Daoy (cell line): ENCODE measurements around the gene ANKRD65. TPM values are rescaled to one million over a fixed set of nuclear protein-coding genes. Genes with fewer than 3 reads are reported as not detected.
A peak's percentile ranks its signal among the peaks of the same experiment; 100 is the strongest.
"Not testable (repeated sequence)": the region's sequence is repeated elsewhere in the genome, so short reads cannot be mapped to it uniquely, and the experiment has no call there.

Source experiments
- DNase-seq: peaks from one replicate; pipeline ENCODE4 v3.0.0-alpha.2; 2015; ENCODE audit warnings: low read depth
- total RNA-seq: library from RNA; depleted of rRNA; stranded (reverse); fragments of >200 nt; shearing (Covaris generic); gene quantifications from 2 replicates; pipeline ENCODE4 v1.2.3, GENCODE V29; 2014

ANKRD65 gene
- total RNA-seq, 1 experiment from 2014 or later, result not detected

- DNase-seq, result no peak
Measured at GRCh38 chr1:1430992-1431844, 10.1 kb upstream of the ANKRD65 start.

DNA sequence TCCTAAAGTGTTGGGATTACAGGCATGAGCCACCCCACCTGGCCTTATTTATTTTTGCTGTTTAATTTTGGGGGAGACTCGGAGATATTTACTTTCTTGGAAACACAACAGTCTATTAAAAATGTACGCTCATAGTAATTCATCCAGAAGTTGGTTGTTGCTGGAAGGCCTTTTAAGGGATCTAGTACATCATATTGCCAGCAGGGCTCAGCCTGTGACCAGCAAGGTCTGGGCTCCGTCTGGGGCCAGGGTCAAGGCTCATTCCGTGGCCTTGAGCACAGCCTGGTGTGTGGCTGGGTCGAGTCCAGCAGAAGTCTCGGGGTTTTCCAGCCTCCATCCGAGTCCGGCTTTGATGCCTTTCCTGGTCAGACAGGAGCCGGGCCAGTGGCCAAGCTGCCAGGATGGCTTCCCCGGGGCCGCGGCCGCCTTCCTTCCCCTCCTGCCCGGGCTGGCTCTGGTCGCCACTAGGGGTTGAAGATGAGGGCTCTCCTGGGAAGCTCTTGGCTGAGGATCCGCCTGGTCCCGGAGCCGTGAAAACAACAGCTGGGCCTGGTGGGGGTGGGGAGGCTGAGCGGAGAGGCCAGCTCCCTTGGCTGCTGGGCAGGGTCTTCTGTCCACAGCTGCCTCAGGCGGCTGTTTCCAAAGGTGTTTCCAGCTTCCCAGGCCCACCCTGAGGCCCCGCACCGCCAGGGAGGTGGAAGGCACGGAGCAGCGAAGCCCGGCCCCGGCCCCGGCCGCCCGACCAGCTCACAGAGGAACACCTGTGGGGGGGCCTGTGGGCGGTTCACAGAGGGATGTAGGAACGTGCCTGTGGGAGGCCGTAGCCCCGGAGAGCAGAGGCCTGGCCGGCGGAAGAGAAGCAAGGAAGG, 9.3 kb upstream of the ANKRD65 start:
- no peak for DNase-seq

GRCh38 chr1:1429671-1430073, 8.6 kb upstream of the ANKRD65 start:
- no peak for DNase-seq

GRCh38 chr1:1428967-1429366, 7.9 kb upstream of the ANKRD65 start:
- not testable (repeated sequence) for DNase-seq

DNA sequence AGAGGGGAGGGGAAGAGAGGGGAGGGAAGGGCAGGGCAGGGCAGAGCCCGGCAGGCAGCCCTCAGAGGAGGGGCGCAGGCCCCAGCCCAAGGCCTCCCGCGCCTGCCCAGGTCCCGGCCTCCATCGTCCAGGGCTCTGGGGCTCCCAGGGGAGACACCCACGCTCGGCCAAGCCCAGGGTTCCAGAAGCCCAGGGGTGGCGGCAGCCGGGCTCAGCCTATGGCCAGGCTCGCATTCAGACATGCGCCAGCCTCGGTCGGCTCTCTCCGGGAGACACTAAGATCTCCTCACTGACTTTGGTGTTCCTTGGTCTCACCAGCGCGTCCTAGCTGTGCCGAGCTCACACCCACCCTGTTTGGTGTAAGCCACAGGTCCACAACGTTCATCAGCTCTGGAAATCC, 7.1 kb upstream of the ANKRD65 start:
- DNase-seq, result no peak

DNA sequence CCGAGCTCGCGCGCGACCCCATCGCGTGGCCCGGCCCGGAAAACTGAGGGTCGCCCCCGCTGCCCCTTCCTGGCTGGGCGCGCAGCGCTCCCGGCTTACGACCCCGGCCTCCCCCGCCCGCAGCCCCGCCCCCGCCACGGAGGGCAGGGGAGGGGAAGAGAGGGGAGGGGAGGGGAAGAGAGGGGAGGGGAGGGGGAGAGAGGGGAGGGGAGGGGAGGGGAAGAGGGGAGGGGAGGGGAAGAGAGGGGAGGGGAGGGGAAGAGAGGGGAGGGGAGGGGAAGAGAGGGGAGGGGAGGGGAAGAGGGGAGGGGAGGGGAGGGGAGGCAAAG, 6.7 kb upstream of the ANKRD65 start:
- DNase-seq, result no peak

- no peak for DNase-seq
Measured at GRCh38 chr1:1427106-1427819, 6.2 kb upstream of the ANKRD65 start.

GRCh38 chr1:1426496-1427105, 5.5 kb upstream of the ANKRD65 start:
- DNase-seq, result no peak

GRCh38 chr1:1425753-1426495, 4.8 kb upstream of the ANKRD65 start:
- DNase-seq, result no peak

DNA sequence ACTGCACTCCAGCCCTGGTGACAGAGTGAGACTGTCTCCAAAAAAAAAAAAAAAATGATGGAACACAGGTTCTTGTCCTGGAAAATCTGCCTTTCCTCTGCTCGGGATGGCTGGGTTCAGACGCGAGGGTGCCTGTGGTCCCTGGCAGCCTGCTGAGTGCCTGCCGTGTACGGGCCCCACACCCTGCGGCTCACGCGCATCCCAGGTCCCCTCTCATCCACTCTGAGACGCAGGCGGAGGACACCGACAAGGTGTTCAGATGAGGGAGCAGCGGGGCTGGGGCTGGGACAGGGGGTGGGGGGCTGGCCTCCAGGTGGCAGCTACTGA, 4.3 kb upstream of the ANKRD65 start:
- no peak for DNase-seq

GRCh38 chr1:1424707-1425106, 3.6 kb upstream of the ANKRD65 start:
- no peak for DNase-seq

DNA sequence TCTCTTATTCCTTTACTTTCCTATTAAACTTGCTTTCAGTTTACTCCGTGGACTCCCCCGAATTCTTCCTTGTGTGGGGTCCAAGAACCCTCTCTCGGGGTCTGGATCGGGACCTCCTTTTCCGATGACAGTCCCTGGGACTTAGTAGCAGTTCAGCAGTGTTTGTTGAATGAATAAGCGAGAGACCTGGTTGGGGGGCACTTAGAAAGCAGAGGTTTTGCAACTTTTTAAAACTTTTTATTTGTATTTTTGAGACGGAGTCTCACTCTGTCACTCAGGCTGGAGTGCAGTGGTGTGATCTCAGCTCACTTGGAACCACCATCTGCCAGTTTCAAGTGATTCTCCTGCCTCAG, 2.1 kb upstream of the ANKRD65 start:
- DNase-seq, result no peak

GRCh38 chr1:1422465-1423244, 1.6 kb upstream of the ANKRD65 start:
- peak; percentile 79 for DNase-seq

- DNase-seq, result peak; percentile 2
Measured at GRCh38 chr1:1421907-1422464, 910 bp upstream of the ANKRD65 start.

DNA sequence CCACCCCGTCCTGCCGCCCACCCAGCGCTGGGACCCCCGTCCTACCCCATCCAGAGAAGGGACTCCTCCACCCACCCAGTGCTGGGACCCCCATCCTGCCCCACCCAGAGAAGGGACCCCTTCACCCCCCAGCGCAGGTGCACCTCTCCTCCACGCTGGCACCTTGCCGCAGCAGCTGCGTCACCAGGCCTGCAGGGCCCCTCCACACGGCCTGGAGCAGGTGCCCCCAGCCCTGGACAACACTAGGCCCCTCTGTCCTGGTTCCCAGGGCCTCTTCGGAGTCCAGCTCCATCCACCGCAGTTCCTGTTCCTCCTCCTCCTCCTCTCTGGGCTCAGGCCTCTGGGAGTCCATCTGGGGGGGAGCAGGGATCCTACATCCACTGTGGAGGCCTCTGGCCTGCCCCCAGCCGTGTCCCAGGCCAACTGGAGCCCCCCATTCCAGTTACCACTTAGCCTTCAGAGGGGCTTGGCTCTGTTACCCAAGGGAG, 378 bp downstream of the ANKRD65 start:
- DNase-seq, result no peak

- DNase-seq, result peak; percentile 29
Measured at GRCh38 chr1:1419813-1420653, 1.0 kb downstream of the ANKRD65 start.

GRCh38 chr1:1419363-1419812, 1.7 kb downstream of the ANKRD65 start:
- DNase-seq, result no peak

DNA sequence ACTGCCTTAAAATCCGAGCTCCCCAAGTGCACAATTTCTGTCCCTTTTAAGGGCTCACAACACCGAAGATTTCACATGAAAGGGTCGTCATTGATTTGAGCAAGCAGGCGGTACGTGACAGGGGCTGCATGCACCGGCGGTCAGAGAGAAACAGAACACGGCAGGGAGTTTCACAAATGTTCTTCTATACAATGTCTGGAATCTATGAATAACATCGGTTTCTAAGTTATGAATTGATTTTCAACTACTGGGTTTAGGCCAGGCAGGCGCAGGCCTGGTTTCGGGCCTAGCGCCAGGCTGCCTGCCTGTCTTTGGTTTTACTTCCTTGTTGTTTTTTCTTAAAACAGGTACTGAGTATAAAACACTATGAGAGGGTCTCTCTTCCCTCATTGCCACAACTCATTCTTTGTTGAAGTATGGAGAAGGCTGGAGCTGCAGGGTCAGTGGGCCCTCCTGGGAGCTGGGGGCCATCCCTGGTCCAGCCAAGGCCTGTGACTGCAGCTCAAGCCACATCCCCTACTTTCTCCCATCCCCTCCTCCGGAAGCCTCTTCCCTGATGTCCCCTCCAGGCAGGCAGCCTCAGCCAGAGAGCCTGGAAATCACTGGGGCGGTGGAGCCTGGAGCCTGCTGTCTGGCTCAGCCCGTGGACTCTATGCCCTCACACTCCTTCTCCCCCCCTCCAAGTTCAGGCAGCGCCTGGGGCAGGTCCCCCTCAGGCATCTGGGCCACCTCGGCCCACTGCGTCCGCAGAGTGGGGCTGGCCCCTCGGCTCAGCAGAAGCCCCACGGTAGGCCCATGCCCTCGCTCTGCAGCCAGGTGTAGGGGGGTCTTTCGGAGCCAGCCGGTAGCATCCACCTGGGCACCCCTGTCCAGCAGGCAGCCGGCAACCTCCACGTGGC, 2.4 kb downstream of the ANKRD65 start:
- no peak for DNase-seq
